ENCODE data around the gene RNF157. TPM values are rescaled to one million over a fixed set of nuclear protein-coding genes. Genes with fewer than 3 reads are reported as not detected.

Gene RNF157
- total and polyA plus RNA-seq, 2 of the 13 experiments (the other 11 are each of a cell fraction or from before 2014, with no cell fraction given), result 0.44 to 1.5 TPM

GRCh38 chr17:76138234-76138895, 101.9 kb downstream of the RNF157 start (continued):
- no peak; the same call in none of the 2 replicates for TF ChIP-seq ZNF329 (CRISPR knock-in tag; IDR thresholded peaks at IDR 0.05; ENCODE audit: low read depth)
- peak; percentile 59 for TF ChIP-seq TBL1XR1 (IDR thresholded peaks at IDR 0.05; ENCODE audit: borderline replicate concordance, low read length, partially characterized antibody)
- TF ChIP-seq HDAC1 (CRISPR knock-in tag; IDR thresholded peaks at IDR 0.05), result peak; percentile 96
- TF ChIP-seq, protein P1, sequence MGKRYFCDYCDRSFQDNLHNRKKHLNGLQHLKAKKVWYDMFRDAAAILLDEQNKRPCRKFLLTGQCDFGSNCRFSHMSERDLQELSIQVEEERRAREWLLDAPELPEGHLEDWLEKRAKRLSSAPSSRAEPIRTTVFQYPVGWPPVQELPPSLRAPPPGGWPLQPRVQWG (CRISPR knock-in tag; IDR thresholded peaks at IDR 0.05; ENCODE audit: borderline replicate concordance, low read depth), result no peak
- TF ChIP-seq, protein P2, sequence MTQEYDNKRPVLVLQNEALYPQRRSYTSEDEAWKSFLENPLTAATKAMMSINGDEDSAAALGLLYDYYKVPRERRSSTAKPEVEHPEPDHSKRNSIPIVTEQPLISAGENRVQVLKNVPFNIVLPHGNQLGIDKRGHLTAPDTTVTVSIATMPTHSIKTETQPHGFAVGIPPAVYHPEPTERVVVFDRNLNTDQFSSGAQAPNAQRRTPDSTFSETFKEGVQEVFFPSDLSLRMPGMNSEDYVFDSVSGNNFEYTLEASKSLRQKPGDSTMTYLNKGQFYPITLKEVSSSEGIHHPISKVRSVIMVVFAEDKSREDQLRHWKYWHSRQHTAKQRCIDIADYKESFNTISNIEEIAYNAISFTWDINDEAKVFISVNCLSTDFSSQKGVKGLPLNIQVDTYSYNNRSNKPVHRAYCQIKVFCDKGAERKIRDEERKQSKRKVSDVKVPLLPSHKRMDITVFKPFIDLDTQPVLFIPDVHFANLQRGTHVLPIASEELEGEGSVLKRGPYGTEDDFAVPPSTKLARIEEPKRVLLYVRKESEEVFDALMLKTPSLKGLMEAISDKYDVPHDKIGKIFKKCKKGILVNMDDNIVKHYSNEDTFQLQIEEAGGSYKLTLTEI (CRISPR knock-in tag; conservative IDR thresholded peaks at IDR 0.05), result no peak
- no peak for TF ChIP-seq U2AF2 (IDR thresholded peaks at IDR 0.05; ENCODE audit: low read depth, low read length)
- no peak for TF ChIP-seq CHD4 (IDR thresholded peaks at IDR 0.05; ENCODE audit: borderline replicate concordance, low read length)
- TF ChIP-seq GTF3A (CRISPR knock-in tag; conservative IDR thresholded peaks at IDR 0.05), result no peak
- peak; percentile 67 for TF ChIP-seq RCOR2 (CRISPR knock-in tag; IDR thresholded peaks at IDR 0.05)
- peak; percentile 92; the same call in 1 of the 2 replicates for TF ChIP-seq NFKB2 (CRISPR knock-in tag; IDR thresholded peaks at IDR 0.05; ENCODE audit: borderline replicate concordance)
- TF ChIP-seq SATB2 (CRISPR knock-in tag; IDR thresholded peaks at IDR 0.05), result no peak
- 0 out of 2 replicates have a peak, but pooled peaks have one; percentile 15 for TF ChIP-seq HIVEP1 (CRISPR knock-in tag; IDR thresholded peaks at IDR 0.05)
- TF ChIP-seq SALL2 (CRISPR knock-in tag; IDR thresholded peaks at IDR 0.05), result peak; percentile 98
- TF ChIP-seq TEAD2 (CRISPR knock-in tag; IDR thresholded peaks at IDR 0.05), result no peak
- TF ChIP-seq ZMAT3 (CRISPR knock-in tag; conservative IDR thresholded peaks at IDR 0.05), result no peak; the same call in 1 of the 2 replicates
- peak; percentile 54; the same call in 1 of the 2 replicates for TF ChIP-seq ZNF770 (CRISPR knock-in tag; IDR thresholded peaks at IDR 0.05)
- TF ChIP-seq SPEN (CRISPR knock-in tag; IDR thresholded peaks at IDR 0.05; ENCODE audit: low read depth), result peak; percentile 69; the same call in 1 of the 2 replicates
- peak; percentile 91 for TF ChIP-seq MXD3 (CRISPR knock-in tag; IDR thresholded peaks at IDR 0.05)
- TF ChIP-seq EEA1 (CRISPR knock-in tag; IDR thresholded peaks at IDR 0.05; ENCODE audit: borderline replicate concordance), result no peak
- TF ChIP-seq ZNF557 (CRISPR knock-in tag; IDR thresholded peaks at IDR 0.05), result no peak
- TF ChIP-seq ASH2L (IDR thresholded peaks at IDR 0.05; ENCODE audit: insufficient read length, low read depth, low read length), result peak; percentile 60
- peak in 1 of 2 experiments; percentile 47; a peak in 1 of 4 replicates for TF ChIP-seq KLF16 (CRISPR knock-in tag; IDR thresholded peaks at IDR 0.05)
- TF ChIP-seq BATF2 (CRISPR knock-in tag; IDR thresholded peaks at IDR 0.05), result no peak
